A549 (cell line): ENCODE data around the gene CTXN1. TPM values are rescaled to one million over a fixed set of nuclear protein-coding genes. Genes with fewer than 3 reads are reported as not detected.

Source experiments
- ATAC-seq, 2 experiments: fragments of 200-7000 bp in 1 of 2; fragments of >200 bp in 1 of 2; cut with Nextera tagmentation in 1 of 2; cut with Tn5 transposase in 1 of 2; 3 replicates each; pipeline versions ENCODE4 v1.8.0 to v1.9.1; 2018 to 2020; ENCODE audit warnings: mild to moderate bottlenecking in 1 of 2, moderate library complexity in 1 of 2
- CTCF ChIA-PET: fragments of 300-600 bp; sonication (Branson Sonifier 250); formaldehyde crosslinking; extraction: SDS; loops from one replicate; lab custom pipeline; 2021; ENCODE audit warnings: antibody characterized with exemption, inconsistent platforms; lab: Yijun Ruan, JAX
- POLR2A ChIA-PET: fragments of 350-600 bp; formaldehyde crosslinking; extraction: SDS; loops from one replicate; lab custom pipeline; 2021; ENCODE audit warnings: antibody characterized with exemption, inconsistent platforms; lab: Yijun Ruan, JAX
- DNase-seq, 2 experiments: peaks; one replicate each; pipeline versions ENCODE4 v3.0.0 to v3.0.0-alpha.2; 2011 to 2016; ENCODE audit warnings: low read depth in 1 of 2, low spot score in 1 of 2
- FAIRE-seq: peaks from 2 replicates; lab custom pipeline; 2011; peaks lifted over from hg19 to GRCh38; lab: Jason Lieb, UNC
- H3K27ac ChIP-seq, 2 experiments: fragments of >200 bp; sonication (Bioruptor Twin); formaldehyde crosslinking; 3 replicates each; pipeline ENCODE4 v1.5.1; 2016 to 2017
- H3K4me1 ChIP-seq: fragments of >200 bp; sonication (Bioruptor Twin); formaldehyde crosslinking; 3 replicates; pipeline ENCODE4 v1.6.1; 2016
- H3K4me2 ChIP-seq: fragments of >200 bp; sonication (Bioruptor Twin); formaldehyde crosslinking; 3 replicates; pipeline ENCODE4 v1.6.1; 2016
- H3K4me3 ChIP-seq: fragments of >200 bp; sonication (Bioruptor Twin); formaldehyde crosslinking; 3 replicates; pipeline ENCODE4 v1.5.1; 2016
- H3K9me3 ChIP-seq: fragments of >200 bp; sonication (Bioruptor Twin); formaldehyde crosslinking; 3 replicates; pipeline ENCODE4 v1.6.1; 2016
- ATOH8 ChIP-seq: fragments of 250-450 bp; sonication (Bioruptor Pico); IDR thresholded peaks from 2 replicates; pipeline ENCODE4 v1.5.0; 2020; ENCODE audit warnings: low read depth, mild to moderate bottlenecking, moderate library complexity
- BHLHE40 ChIP-seq: IDR thresholded peaks from 2 replicates; pipeline ENCODE4 v1.6.1; 2012; ENCODE audit warnings: low read depth, low read length, inconsistent platforms
- CBX8 ChIP-seq: fragments of 200-600 bp; sonication (generic); IDR thresholded peaks from 2 replicates; pipeline ENCODE4 v1.6.1; 2016
- CTCF ChIP-seq: fragments of >200 bp; sonication (Bioruptor Twin); formaldehyde crosslinking; IDR thresholded peaks from 3 replicates; pipeline ENCODE4 v1.5.1; 2016
- E2F6 ChIP-seq: IDR thresholded peaks from 2 replicates; pipeline ENCODE4 v1.6.1; 2012; ENCODE audit warnings: low read depth, borderline replicate concordance
- EP300 ChIP-seq, 2 experiments: fragments of >200 bp; sonication (Bioruptor Twin); formaldehyde crosslinking; IDR thresholded peaks; 2 replicates in 1 of 2; 3 replicates in 1 of 2; pipeline ENCODE4 v1.6.1; 2016 to 2017
- GATA3 ChIP-seq: IDR thresholded peaks from 2 replicates; pipeline ENCODE4 v1.6.1; 2012; ENCODE audit warnings: borderline replicate concordance
- HES2 ChIP-seq: fragments of >200 bp; sonication (Bioruptor Twin); formaldehyde crosslinking; IDR thresholded peaks from 2 replicates; pipeline ENCODE4 v1.6.1; 2016
- JUNB ChIP-seq: fragments of >200 bp; sonication (Bioruptor Twin); formaldehyde crosslinking; IDR thresholded peaks from 2 replicates; pipeline ENCODE4 v1.6.1; 2016
- KDM1A ChIP-seq: fragments of 200-600 bp; sonication (generic); IDR thresholded peaks from 2 replicates; pipeline ENCODE4 v1.6.1; 2016; ENCODE audit warnings: low read depth, mild to moderate bottlenecking
- PBX3 ChIP-seq: IDR thresholded peaks from 2 replicates; pipeline ENCODE4 v1.6.1; 2012
- POLR2A ChIP-seq: IDR thresholded peaks from 2 replicates; pipeline ENCODE4 v1.6.1; 2012; ENCODE audit warnings: mild to moderate bottlenecking, low read length
- POLR2AphosphoS2 ChIP-seq: conservative IDR thresholded peaks from 2 replicates; pipeline ENCODE4 v1.6.1; 2012; ENCODE audit warnings: low read length, improper control_type of control experiment, inconsistent platforms
- RCOR1 ChIP-seq: fragments of 150-350 bp; IDR thresholded peaks from 2 replicates; pipeline ENCODE4 v1.6.1; 2014; ENCODE audit warnings: antibody characterized with exemption, low read length, low read depth
- RNF2 ChIP-seq: fragments of 200-600 bp; sonication (generic); IDR thresholded peaks from 2 replicates; pipeline ENCODE4 v1.6.1; 2016; ENCODE audit warnings: low read depth, mild to moderate bottlenecking, antibody characterized with exemption, moderate library complexity, borderline replicate concordance
- SMC3 ChIP-seq: fragments of >200 bp; sonication (Bioruptor Twin); formaldehyde crosslinking; IDR thresholded peaks from 3 replicates; pipeline ENCODE4 v1.6.1; 2018; ENCODE audit warnings: inconsistent platforms
- ZC3H11A ChIP-seq: fragments of 450-650 bp; IDR thresholded peaks from 2 replicates; pipeline ENCODE4 v1.6.1; 2014; ENCODE audit warnings: antibody characterized with exemption, mild to moderate bottlenecking
- ZNF302 ChIP-seq: fragments of 250-450 bp; sonication (Bioruptor Pico); IDR thresholded peaks from 2 replicates; pipeline ENCODE4 v1.9.0; 2021; ENCODE audit warnings: inconsistent platforms, mild to moderate bottlenecking, moderate library complexity
- ZSCAN20 ChIP-seq: fragments of 250-450 bp; sonication (Bioruptor Pico); IDR thresholded peaks from 2 replicates; pipeline ENCODE4 v1.8.0; 2022; ENCODE audit warnings: mild to moderate bottlenecking, moderate library complexity
- WGBS: methylation state at CpG from one replicate; pipeline ENCODE4 v1.1.6; 2017; ENCODE audit errors: missing lambda C conversion rate; 5-methylcytosine and 5-hydroxymethylcytosine counted together
- polyA plus RNA-seq, 4 experiments: library from polyadenylated mRNA; depleted of rRNA in 3 of 4; stranded (reverse); fragments of >200 nt; fragmentation: RNase III in 1 of 4; extraction: RNeasy Plus Mini Kit Qiagen cat#74134 plus additional on column Dnase treatment in 1 of 4; gene quantifications; 2 replicates in 3 of 4; 3 replicates in 1 of 4; pipeline ENCODE4 v1.2.3, GENCODE V29; 2011 to 2017
- TF ChIP-seq, protein P1 (sequence below): fragments of 150-350 bp; IDR thresholded peaks from 2 replicates; pipeline ENCODE4 v1.6.1; 2014; ENCODE audit warnings: low read depth, mild to moderate bottlenecking, low read length

Gene CTXN1
- polyA plus RNA-seq, 2 of the 4 experiments (the other 2 are of a cell fraction), result 1.2 to 9.9 TPM

- no peak for TF ChIP-seq ZSCAN20
- TF ChIP-seq SMC3, result no peak
- TF ChIP-seq ZNF302 (CRISPR knock-in tag), result no peak
- no peak for TF ChIP-seq RNF2
- TF ChIP-seq RCOR1, result no peak
- no peak for TF ChIP-seq KDM1A
- TF ChIP-seq HES2, result no peak
- TF ChIP-seq POLR2A, result no peak
- H3K4me3 ChIP-seq, result no peak overlapping the region
- FAIRE-seq (no peak), ATAC-seq (no peak), DNase-seq (no peak)
- H3K4me2 ChIP-seq, result no peak overlapping the region
- H3K9me3 ChIP-seq, result no peaks in the 10 kb centered on the region
- peaks cover 18% of the 10 kb centered on the region for H3K4me1 ChIP-seq
- 93% methylated on average over 26 of the region's 36 CpGs for WGBS
- ChIA-PET POLR2A (interaction anchor here (3.2 kb wide), 1 partner anchor 13 kb away, joined by 20 read pairs; the partner anchor contains the start of gene TIMM44), CTCF (interaction anchor here (1.1 to 5.7 kb wide), 2 partner anchors 11 to 39 kb away, joined by 3 to 56 read pairs; partner anchors contain the start of gene TIMM44)
- no peak overlapping the region for H3K27ac ChIP-seq
These were observed 5.5 kb upstream of the CTXN1 start for GRCh38 chr19:7931221-7932061.

DNA sequence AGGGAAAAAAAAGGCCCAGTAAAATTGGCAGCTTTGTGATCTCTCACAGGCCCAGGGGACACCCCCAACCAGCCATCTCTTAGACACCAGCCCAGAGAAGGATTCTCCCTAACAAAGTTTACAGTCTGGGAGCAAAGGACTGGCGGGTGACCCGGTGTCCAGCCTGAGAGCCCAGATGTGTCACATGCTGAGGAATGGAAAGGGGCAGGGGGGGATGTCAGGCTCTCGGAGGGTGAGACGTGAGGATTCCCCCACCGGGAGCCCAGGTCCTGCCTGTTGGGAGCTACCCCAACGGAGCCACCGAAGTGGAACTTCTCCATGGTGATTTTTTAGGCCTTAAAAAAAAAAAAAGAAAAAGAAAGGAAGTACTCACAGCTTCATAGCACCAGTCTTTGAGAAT lies 4.8 kb upstream of the CTXN1 start:
- DNase-seq (no peak), ATAC-seq (no peak), FAIRE-seq (no peak)
- Histone ChIP-seq H3K9me3 (no peaks in the 10 kb centered on the region), H3K27ac (no peak overlapping the region), H3K4me2 (no peak overlapping the region), H3K4me1 (peaks cover 22% of the 10 kb centered on the region), H3K4me3 (no peak overlapping the region)
- TF ChIP-seq CTCF, result no peak
- no peak for TF ChIP-seq ZC3H11A
- no peak for TF ChIP-seq ATOH8 (CRISPR knock-in tag)
- no peak for TF ChIP-seq GATA3
- no peak for TF ChIP-seq EP300 (IDR thresholded peaks at IDR 0.05)
- no peak for TF ChIP-seq RCOR1
- no peak for TF ChIP-seq PBX3
- no peak for TF ChIP-seq JUNB
- TF ChIP-seq BHLHE40, result no peak
- no peak for TF ChIP-seq CBX8
- no peak for TF ChIP-seq POLR2AphosphoS2
- no peak for TF ChIP-seq E2F6
- TF ChIP-seq, protein P1, sequence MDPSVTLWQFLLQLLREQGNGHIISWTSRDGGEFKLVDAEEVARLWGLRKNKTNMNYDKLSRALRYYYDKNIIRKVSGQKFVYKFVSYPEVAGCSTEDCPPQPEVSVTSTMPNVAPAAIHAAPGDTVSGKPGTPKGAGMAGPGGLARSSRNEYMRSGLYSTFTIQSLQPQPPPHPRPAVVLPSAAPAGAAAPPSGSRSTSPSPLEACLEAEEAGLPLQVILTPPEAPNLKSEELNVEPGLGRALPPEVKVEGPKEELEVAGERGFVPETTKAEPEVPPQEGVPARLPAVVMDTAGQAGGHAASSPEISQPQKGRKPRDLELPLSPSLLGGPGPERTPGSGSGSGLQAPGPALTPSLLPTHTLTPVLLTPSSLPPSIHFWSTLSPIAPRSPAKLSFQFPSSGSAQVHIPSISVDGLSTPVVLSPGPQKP, result no peak
- whole genome bisulfite sequencing, result 89% methylated on average over 7 of the region's 7 CpGs
- CTCF ChIA-PET, result interaction anchor here (3.0 to 5.7 kb wide), 2 partner anchors 12 to 13 kb away, joined by 11 to 56 read pairs; partner anchors contain the start of gene TIMM44
- POLR2A ChIA-PET, result interaction anchor here (3.2 kb wide), 1 partner anchor 13 kb away, joined by 20 read pairs; the partner anchor contains the start of gene TIMM44
